Left cardiac atrium (tissue), 4 donors: ENCODE measurements around the gene OR2A12. TPM values are rescaled to one million over a fixed set of nuclear protein-coding genes. Genes with fewer than 3 reads are reported as not detected.
"Not testable (repeated sequence)": the region's sequence is repeated elsewhere in the genome, so short reads cannot be mapped to it uniquely, and the experiment has no call there.

Experiments
- ATAC-seq, 2 donors: fragments of 200-7000 bp; cut with Tn5 transposase; one replicate each; pipeline ENCODE4 v1.9.1; 2020; ENCODE audit warnings: mild to moderate bottlenecking in 2 of 2, moderate library complexity in 2 of 2
- DNase-seq: peaks from one replicate; pipeline ENCODE4 v3.0.0-alpha.2; 2020
- intact Hi-C, 2 donors: fragments of 100-400 bp; cut with DNase I; formaldehyde crosslinking; loops; one replicate each; pipeline versions ENCODE4 v1.14.1 to v1.15.1; 2022 to 2023
- total RNA-seq, 2 donors: library from RNA; stranded (reverse); fragmentation: NEBNext Ultra II Directional; extraction: Animal tissue kit (Norgen Biotek cat#: 25700); gene quantifications; one replicate each; pipeline ENCODE4 v1.2.1, GENCODE V29; 2021
- donor health status: DM: no; HTN: yes; CAD: no.
- donor health status: DM: no; HTN: yes; CAD: no; lungs with severe emphysema.
- donor health status: DM: yes; HTN: yes; CAD: no.
- donor health status: Dilated cardiomyopathy.

The OR2A12 gene
- total RNA-seq, 2 donors from 2014 or later: not detected

DNA sequence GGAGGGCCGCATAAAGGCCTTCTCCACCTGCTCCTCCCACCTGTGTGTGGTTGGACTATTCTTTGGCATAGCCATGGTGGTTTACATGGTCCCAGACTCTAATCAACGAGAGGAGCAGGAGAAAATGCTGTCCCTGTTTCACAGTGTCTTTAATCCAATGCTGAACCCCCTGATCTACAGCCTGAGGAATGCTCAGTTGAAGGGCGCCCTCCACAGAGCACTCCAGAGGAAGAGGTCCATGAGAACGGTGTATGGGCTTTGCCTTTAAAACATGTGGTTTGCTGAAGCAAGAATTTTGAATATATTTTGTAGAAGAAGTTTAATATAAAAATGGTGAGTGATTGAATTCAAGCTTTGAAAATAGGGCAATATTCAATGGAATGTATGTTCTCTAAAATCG lies 24.2 kb downstream of the OR2A12 start:
- ATAC-seq (no peak), DNase-seq (no peak)
- intact Hi-C loops: no loop called here

DNA sequence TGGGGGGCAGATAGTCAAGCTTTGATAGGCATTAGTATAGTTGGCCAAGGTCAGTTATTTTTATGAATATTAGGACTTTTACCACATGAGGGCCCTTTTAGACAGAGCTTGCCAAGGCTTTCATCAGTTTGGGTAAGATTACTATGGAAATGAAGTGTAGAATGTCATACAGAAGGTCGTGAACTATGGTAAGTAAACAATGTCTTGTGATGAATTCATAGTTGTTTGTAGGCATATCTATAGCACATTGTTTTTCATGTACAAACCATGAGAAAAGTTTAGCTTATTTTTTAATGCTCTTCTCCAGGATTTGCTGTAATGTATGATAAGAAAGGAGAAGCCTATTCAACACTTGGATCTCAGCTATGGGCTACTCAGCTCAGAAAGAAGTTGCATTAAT lies 27.6 kb downstream of the OR2A12 start:
- DNase-seq: no peak
- intact Hi-C loops: no loop called here
- no peak for ATAC-seq

DNA sequence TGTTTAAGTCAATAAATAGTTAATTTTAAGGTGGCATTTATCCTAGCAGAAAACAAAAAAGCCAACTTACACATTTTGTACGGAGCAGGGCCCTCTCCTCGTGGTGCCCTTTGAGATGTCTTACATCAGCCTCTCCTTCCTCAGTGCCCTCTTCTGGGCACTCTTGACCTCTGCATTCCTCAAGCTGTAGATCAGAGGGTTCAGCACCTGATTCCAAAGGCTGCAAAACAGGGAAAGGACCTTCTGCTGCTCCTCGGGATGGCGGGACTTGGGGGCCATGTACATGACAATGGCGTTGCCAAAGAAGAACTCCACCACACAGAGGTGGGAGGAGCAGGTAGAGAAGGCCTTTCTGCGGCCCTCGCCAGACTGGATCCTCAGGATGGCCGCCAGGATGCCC lies 32.3 kb downstream of the OR2A12 start:
- DNase-seq: no peak
- intact Hi-C loops: no loop called here
- no peak for ATAC-seq

DNA sequence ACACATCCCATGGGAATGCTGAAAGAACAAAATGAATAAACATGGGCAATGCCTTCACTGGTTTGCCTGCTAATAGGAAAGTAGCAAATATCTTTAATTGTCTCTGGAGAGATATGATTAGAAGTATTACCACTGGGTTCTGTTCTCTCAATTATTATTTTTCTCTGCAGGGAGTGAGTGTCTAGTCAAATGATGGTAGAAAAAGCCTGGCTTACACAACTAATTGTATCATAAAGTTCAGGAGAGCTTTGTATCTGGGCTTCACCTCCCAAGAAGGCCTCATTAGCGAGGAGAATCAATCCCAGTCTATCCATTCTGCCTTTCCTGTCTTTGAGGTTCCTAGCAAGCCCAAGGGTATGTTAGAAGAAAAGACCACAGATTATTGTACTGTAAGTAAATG lies 36.8 kb downstream of the OR2A12 start, which contains the start of gene OR2A14:
Gene OR2A14, plus strand, starts transcription at position 301 of the 400 bp plus-strand sequence. CDS start 5,937 bp downstream, outside the sequence.
- ATAC-seq: no peak
- no peak for DNase-seq
- intact Hi-C loops: no loop called here

DNA sequence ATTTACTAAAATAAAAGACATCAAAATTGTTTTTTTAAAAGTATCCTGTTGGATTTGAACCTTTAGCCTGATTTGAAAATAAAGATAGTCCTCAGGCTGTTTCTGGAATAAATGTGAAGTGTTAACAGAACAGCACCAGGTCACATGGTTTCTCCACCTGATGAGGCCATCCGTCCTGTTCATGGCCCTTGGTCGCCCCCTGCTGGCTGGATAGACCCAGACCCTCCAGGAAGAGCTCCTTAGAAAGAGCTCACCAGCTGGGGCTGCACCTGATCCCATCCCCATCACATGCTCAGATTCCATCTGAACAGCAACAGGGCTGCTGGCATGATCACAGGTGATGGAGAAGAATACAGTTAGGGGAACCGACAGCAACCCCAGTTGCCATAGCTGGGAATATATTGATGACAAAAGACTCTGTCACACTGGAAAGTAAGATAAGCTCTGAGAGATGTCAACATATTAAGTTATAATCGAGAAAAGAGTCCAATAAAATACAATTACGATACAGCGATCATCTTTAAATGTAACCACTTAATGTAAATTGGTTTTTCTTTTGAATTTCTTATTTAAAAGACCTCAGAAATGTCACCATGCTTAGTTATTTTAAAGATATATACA lies 41.7 kb downstream of the OR2A12 start:
- peak; percentile 87 to 94 for ATAC-seq
- peak; percentile 87 for DNase-seq
- intact Hi-C loops: no loop called here

DNA sequence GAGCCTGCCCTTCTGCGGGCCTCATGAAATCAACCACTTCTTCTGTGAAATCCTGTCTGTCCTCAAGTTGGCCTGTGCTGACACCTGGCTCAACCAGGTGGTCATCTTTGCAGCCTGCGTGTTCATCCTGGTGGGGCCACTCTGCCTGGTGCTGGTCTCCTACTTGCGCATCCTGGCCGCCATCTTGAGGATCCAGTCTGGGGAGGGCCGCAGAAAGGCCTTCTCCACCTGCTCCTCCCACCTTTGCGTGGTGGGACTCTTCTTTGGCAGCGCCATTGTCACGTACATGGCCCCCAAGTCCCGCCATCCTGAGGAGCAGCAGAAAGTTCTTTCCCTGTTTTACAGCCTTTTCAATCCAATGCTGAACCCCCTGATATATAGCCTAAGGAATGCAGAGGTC lies 43.5 kb downstream of the OR2A12 start:
- intact Hi-C loops, ATAC-seq, DNase-seq: not testable (repeated sequence)

DNA sequence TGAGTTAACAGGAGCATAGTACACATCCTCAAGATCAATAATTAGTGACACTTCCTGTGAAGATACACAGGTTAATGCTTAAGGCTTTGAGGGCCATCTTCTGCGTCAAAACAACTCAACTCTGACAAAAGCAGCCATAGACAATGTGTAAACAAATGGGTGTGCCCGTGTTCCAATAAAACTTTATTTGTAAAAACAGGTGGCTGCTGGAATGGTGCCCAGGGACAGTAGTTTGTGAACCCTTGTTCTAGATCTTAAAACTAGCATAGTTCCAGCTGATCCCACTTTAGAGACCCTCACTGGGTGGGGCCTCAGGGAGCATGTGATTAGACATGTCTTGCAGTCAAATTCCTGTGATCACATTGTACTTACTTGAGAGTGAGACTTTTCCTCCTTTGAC lies 44.7 kb downstream of the OR2A12 start:
- DNase-seq: no peak
- intact Hi-C loops: no loop called here
- ATAC-seq: no peak

DNA sequence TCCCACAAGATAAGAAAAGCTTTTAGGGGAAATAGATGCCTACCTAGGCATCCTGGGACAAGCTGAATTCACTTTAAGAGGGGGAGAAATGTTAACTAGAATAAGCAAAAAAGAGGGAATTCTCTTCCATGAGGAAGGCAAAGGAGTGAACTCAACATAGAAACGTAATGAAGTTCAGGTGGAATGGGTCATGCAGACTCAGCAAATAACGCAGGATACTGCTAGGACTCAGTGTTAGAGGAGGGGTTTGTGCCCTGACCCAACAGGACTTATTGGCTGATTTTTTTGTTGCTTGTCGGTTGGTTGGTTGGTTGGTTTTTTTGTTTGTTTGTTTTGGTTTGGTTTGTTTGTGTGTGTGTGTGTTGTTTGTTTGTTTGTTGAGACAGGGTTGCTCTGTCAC lies 46.2 kb downstream of the OR2A12 start:
- intact Hi-C loops: no loop called here
- DNase-seq (no peak), ATAC-seq (no peak)

DNA sequence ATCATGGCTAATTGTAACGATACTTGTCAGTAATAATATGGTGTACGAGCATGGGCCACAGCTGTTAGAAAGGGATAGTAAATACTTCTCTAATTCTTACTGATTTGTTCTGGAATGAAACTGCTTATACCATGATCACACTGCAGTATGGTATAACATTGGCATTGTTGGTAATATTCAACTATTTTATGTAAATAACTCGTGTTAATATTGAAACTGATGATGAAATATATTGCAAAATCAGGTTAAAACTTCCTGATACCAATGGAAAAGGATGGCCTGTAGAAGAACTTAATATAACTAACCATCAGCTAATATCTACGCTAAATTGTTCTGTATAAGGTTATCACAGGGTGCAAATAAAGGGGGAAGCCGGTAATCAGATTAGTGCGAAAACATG lies 47.2 kb downstream of the OR2A12 start:
- ATAC-seq (no peak), DNase-seq (no peak)
- intact Hi-C loops: no loop called here

DNA sequence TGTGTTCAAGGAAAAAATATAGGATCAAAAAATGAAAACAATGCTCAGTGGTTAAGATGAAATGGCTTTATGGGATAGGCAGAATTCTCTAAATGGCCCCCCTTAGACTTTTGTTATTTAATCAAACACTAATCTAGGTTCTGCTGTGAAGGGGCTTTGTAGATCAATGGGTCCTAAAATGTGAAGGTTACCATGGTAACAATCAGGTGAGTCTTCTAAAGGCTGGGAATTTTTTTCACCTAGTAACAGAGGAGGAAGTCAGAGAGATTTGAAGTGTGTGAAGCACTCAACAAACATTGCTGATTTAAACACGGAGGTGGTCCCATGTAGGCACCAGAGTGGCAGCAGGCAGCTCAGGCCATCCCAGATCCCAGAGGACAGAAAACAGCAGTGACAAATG lies 48.0 kb downstream of the OR2A12 start:
- no peak for DNase-seq
- intact Hi-C loops: no loop called here
- no peak for ATAC-seq

DNA sequence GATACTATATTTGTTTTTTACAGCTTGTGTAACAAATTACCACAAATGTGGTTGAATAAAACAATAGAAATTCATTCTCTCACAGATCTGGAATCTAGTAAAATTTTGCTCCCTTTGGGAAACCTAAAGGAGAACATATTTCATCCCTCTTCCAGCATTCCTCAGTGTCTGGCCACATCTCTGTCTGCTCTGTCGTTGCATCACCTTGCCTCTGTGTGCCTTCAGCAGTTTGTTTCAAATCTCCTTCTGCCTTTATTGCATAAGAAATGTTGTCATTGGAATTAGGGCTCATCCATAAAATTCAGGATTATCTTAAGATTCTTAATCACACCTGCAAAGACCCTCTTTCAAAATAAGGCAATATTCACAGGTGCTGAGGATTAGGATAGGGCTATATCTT lies 51.4 kb downstream of the OR2A12 start:
- intact Hi-C loops: no loop called here
- ATAC-seq (no peak), DNase-seq (no peak)

DNA sequence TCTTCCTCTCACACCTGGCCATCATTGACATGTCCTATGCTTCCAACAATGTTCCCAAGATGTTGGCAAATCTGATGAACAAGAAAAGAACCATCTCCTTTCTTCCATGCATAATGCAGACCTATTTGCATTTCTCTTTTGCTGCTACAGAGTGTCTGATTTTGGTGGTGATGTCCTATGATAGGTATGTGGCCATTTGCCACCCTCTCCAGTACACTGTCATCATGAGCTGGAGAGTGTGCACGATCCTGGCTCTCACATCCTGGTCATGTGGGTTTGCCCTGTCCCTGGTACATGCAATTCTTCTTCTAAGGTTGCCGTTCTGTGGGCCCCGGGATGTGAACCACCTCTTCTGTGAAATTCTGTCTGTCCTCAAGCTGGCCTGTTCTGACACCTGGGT lies 56.1 kb downstream of the OR2A12 start:
- ATAC-seq: no peak
- DNase-seq: no peak
- intact Hi-C loops: no loop called here

DNA sequence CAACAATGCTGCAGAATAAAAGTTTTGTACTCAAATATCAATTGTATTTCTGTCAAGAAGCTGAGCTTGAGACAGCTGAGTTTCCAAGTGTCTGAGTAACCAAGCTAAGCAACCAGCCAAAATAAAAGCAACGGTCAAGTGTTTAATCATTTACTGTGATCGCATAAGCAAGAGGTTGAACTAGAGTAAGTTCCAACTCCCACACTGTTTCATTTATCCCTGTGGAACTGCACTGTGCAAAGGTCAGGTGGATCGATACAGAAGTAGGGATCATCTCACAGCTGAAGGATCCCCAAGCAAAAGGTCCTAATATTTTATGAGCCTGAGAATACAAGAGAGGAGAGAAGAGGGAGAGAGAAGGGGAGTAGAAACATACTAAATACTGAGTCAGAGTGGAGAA lies 58.3 kb downstream of the OR2A12 start:
- intact Hi-C loops: no loop called here
- DNase-seq: no peak
- no peak for ATAC-seq

DNA sequence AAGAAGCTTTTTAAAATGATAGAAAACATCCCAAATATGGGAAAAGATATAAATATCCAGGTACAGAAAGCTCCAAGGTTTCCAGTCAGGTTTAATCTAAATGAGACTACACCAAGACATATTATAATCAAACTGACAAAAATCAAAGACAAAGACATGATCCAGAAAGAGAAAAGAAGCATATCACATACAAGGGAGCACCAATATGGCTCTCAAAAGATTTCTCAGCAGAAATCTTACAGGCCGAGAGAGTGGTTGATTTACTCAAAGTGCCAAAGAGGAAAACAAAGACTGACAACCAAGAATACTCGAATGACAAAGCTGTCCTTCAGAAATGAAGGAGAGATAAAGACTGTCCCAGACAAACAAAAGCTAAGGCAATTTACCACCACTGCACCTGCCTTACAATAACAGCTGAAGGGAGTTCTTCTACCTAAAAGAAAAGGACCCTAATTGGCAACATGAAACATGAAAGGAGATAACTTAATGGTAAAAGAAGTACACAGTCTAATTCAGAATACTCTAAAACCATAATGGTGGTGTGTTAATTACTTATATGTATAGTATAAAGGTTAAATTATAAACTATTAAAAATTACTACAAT lies 62.2 kb downstream of the OR2A12 start:
- intact Hi-C loops: no loop called here
- ATAC-seq: no peak
- no peak for DNase-seq

Other genes starting within 250 kb of the OR2A12 start
- 10 to 100 TPM; 24.0 to 26.9 TPM for gene TCAF1, start 184.1 kb upstream of the OR2A12 start, total RNA-seq
- not detected for gene OR2F2, start 151.0 kb upstream of the OR2A12 start, total RNA-seq
- not detected for gene OR2F1, start 131.4 kb upstream of the OR2A12 start, total RNA-seq
- not detected for gene OR6B1, start 86.0 kb upstream of the OR2A12 start, total RNA-seq
- not detected for gene OR2A5, start 37.3 kb upstream of the OR2A12 start, total RNA-seq
- not detected for gene OR2A25, start 16.5 kb upstream of the OR2A12 start, total RNA-seq
- not detected for gene OR2A2, start 23.3 kb downstream of the OR2A12 start, total RNA-seq
- not detected for gene OR2A14, start 36.9 kb downstream of the OR2A12 start, total RNA-seq
- 1 to 10 TPM in 1 of 2 donors, not detected in 1; 1.3 TPM for gene CTAGE4, start 97.2 kb downstream of the OR2A12 start, total RNA-seq
- 1 to 10 TPM; 1.8 to 2.3 TPM for gene ARHGEF35, start 109.6 kb downstream of the OR2A12 start, total RNA-seq
- gene OR2A42, start 153.3 kb downstream of the OR2A12 start, total RNA-seq: under 1 TPM in 1 of 2 donors, not detected in 1; 0.10 TPM
- 1 to 10 TPM; 1.0 to 1.8 TPM for gene OR2A7, start 178.5 kb downstream of the OR2A12 start, total RNA-seq
- gene CTAGE8, start 183.0 kb downstream of the OR2A12 start, total RNA-seq: under 1 TPM; 0.24 to 0.71 TPM
- not detected for gene OR2A1, start 226.1 kb downstream of the OR2A12 start, total RNA-seq